Esophagus squamous epithelium (tissue), 4 donors: ENCODE data around the gene SSH2.

Experiments
- CTCF ChIP-seq, 6 experiments: fragments of 450-650 bp in 4 of 6; fragments of 200-600 bp in 2 of 6; sonication (generic) in 2 of 6; IDR thresholded peaks; one replicate each; pipeline ENCODE4 v1.5.1; 2016 to 2019; ENCODE audit warnings: antibody characterized with exemption in 6 of 6, mild to moderate bottlenecking in 4 of 6, moderate library complexity in 4 of 6
- POLR2A ChIP-seq, 4 donors: fragments of 450-650 bp; IDR thresholded peaks; one replicate each; pipeline ENCODE4 v1.6.1; 2017; ENCODE audit warnings: antibody characterized with exemption in 4 of 4, mild to moderate bottlenecking in 4 of 4, moderate library complexity in 3 of 4

GRCh38 chr17:29914819-29915537 lies 15.1 kb downstream of the SSH2 start:
- TF ChIP-seq CTCF (IDR thresholded peaks at IDR 0.05) (no peak), POLR2A (IDR thresholded peaks at IDR 0.05) (no peak)
